Activated T-cell treated with anti-CD3 and anti-CD28 coated beads, Interleukin-2, amount 50 U/mL, for 4 hours (primary cell): ENCODE data around the gene RBBP4. TPM values are rescaled to one million over a fixed set of nuclear protein-coding genes. Genes with fewer than 3 reads are reported as not detected.
"Not testable (repeated sequence)": the region's sequence is repeated elsewhere in the genome, so short reads cannot be mapped to it uniquely, and the experiment has no call there.

ENCODE experiments used
- ATAC-seq, 2 donors: fragments of 200-7000 bp; cut with Tn5 transposase; one replicate each; pipeline ENCODE4 v1.10.0; 2021
- DNase-seq: peaks from one replicate; pipeline ENCODE4 v3.0.0-alpha.2; 2020
- H3K27me3 Mint-ChIP-seq: one replicate; pipeline ENCODE4 v1.8.0; 2021; ENCODE audit warnings: low read depth, mixed read lengths
- H3K36me3 Mint-ChIP-seq: one replicate; pipeline ENCODE4 v1.8.0; 2022; ENCODE audit warnings: mixed read lengths; ENCODE audit not compliant: insufficient read depth
- H3K4me1 Mint-ChIP-seq: one replicate; pipeline ENCODE4 v1.8.0; 2021; ENCODE audit warnings: low read depth, mixed read lengths
- H3K4me3 Mint-ChIP-seq: one replicate; pipeline ENCODE4 v1.8.0; 2021; ENCODE audit warnings: mild to moderate bottlenecking, moderate library complexity, mixed read lengths
- H3K9me3 Mint-ChIP-seq: one replicate; pipeline ENCODE4 v1.8.0; 2021; ENCODE audit warnings: mixed read lengths
- total RNA-seq, 3 donors: library from RNA; stranded (reverse); gene quantifications; one replicate each; pipeline ENCODE4 v1.2.1, GENCODE V29; 2021

Gene RBBP4
- total RNA-seq, 3 donors from 2014 or later = 243 to 248 (median 243) TPM

DNA sequence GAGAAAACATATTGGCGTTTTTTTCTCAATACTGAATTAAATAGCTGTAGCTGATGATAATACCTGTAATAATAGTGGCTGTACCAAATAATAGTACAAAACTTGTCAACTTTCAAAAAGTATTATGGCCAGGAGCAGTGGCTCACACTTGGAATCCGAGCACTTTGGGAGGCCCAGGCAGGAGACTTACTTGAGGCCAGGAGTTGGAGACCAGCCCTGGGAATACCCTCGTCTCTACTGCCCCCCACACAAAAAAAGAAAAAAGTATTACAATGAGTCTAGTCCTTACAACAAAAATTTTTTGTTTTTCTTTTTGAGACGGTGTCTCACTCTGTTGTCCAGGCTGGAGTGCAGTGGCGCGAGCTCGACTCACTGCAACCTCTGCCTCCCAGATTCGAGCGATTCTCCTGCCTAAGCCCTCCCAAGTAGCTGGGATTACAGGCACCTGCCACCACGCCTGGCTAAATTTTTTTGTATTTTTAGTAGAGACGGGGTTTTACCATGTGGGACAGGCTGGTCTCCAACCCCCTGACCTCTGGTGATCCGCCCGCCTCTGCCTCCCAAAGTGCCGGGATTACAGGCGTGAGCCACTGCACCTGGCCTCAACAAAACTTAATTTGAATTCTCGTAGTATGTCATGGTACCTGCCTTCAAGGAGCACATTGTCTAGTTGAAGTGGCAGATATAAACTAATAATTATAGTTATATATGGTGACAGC, 1.4 kb downstream of the RBBP4 start:
- ATAC-seq (no peak), DNase-seq (no peak)
- Mint-ChIP-seq H3K36me3 (peaks cover 41% of the 10 kb centered on the region), H3K9me3 (no peaks in the 10 kb centered on the region), H3K4me3 (peak overlapping the region; percentile 99), H3K27me3 (no peaks in the 10 kb centered on the region), H3K4me1 (peaks cover 54% of the 10 kb centered on the region)

DNA sequence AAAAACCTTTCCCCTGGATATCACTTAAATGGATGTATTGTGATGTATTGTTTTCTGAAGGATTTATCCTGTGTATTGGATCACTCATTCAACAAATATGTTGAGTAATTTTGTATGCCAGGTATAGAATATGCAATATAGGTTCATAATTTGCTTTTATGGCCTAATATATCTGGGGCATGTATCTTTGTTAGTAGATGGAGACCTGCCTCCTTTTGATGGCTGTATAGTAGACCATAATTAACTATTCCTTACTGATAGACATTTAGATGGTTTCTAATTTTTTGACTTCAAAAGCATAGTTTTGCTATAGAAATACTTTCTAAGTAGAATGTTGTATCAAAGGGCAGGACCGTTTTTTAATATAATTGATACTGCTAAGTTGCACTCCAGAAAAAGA, 8.6 kb downstream of the RBBP4 start:
- no peak for ATAC-seq
- Mint-ChIP-seq H3K4me1 (peaks cover 32% of the 10 kb centered on the region), H3K27me3 (no peaks in the 10 kb centered on the region), H3K36me3 (peaks cover 55% of the 10 kb centered on the region), H3K4me3 (no peak overlapping the region), H3K9me3 (no peaks in the 10 kb centered on the region)
- DNase-seq = no peak

DNA sequence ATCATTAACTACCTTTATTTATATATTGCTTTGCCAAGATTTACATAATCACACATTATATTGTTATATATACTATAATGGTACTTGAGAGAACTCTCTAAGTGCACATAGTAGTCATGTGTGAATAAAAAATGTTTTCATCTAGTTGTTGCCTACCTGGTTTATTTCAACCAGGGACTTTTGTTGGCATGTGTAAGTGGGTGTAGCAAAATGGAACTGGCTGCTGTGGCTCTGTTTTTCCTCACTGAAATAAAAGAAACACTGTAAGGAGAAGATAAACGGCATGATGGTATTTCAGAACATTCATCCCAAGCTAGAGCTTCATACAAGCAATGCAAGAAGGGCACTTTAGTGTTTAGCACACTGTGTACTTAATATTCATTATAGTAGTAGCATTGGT, 14.9 kb downstream of the RBBP4 start:
- DNase-seq = no peak
- no peak for ATAC-seq
- Mint-ChIP-seq H3K9me3 (no peaks in the 10 kb centered on the region), H3K27me3 (no peaks in the 10 kb centered on the region), H3K36me3 (peaks cover 41% of the 10 kb centered on the region), H3K4me3 (no peak overlapping the region), H3K4me1 (peaks cover 6% of the 10 kb centered on the region)

DNA sequence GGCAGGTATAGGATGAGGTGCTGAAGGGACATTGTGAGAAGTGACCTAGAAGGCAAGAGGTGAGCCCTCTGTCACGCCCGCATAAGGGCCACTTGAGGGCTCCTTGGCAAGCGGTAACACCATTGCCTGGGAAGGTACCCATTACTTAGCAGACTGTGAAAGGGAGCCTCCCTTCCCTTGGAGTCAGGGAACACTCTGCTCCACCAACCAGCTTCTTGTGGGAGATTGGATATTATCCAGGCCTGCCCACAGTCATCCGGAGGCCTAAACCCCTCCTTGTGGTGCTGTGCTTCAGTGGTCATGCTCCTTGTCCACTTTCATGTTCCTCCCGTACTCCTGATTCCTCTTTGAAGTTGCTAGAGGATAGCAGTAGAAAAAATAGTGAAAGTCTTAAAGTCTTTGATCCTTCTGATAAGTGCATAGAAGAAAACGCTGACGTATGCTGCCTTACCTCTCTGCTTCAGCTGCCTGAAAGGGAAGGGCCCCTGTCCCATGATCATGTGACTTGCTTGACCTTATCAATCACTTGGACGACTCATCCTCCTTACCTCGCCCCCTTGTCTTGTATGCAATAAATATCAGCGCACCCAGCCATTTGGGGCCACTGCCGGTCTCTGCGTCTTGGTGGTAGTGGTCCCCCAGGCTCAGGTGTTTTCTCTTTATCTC, 16.0 kb downstream of the RBBP4 start:
- Mint-ChIP-seq H3K36me3 (peaks cover 38% of the 10 kb centered on the region), H3K4me1 (peaks cover 6% of the 10 kb centered on the region), H3K4me3 (no peak overlapping the region), H3K9me3 (no peaks in the 10 kb centered on the region), H3K27me3 (no peaks in the 10 kb centered on the region)
- no peak for DNase-seq
- no peak for ATAC-seq

DNA sequence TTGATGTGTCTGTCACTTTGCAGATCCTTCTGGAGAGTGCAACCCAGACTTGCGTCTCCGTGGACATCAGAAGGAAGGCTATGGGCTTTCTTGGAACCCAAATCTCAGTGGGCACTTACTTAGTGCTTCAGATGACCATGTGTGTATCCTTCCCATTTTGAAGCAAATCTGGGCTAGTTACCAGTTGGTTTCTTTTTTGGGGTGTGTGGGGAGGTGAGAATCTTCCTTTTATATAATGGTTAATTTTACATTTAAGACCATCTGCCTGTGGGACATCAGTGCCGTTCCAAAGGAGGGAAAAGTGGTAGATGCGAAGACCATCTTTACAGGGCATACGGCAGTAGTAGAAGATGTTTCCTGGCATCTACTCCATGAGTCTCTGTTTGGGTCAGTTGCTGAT, 17.7 kb downstream of the RBBP4 start:
- H3K27me3 Mint-ChIP-seq, DNase-seq, ATAC-seq, H3K4me1 Mint-ChIP-seq, H3K4me3 Mint-ChIP-seq, H3K9me3 Mint-ChIP-seq: not testable (repeated sequence)
- peaks cover 47% of the 10 kb centered on the region for H3K36me3 Mint-ChIP-seq

DNA sequence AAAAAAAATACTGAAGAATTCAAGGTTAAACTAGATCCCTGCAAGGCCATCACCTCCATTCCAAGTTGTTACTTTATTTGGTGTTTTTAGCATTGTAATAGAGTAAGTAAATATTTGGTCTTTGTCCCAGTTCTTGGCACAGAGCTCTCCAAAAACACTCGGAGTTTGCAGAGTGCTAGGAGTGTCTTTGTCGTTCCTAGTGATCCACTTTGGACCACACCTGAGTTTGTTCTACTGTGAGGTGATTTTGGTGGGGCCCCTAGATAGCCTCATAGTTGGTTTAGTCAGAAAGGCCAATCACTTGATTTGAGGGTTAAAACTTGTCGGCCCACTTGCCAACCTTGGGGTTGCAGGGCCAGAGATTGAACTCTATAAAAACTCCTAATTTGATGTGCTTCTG, 25.9 kb downstream of the RBBP4 start:
- no peak for ATAC-seq

DNA sequence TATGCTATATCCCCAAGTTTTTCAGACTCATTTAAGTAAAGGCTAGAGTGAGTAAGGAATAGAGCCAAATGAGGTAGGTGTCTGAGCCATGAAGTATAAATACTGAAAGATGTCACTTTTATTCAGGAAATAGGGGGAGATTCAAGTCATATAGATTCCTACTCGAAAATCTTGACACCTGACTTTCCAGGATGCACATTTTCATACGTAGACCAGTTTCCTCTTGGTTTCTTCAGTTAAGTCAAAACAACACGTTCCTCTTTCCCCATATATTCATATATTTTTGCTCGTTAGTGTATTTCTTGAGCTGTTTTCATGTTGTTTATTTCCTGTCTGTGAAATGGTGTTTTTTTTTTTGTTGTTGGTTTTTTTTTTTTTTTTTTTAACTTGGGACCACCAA, 29.0 kb downstream of the RBBP4 start:
- DNase-seq, H3K27me3 Mint-ChIP-seq, H3K4me3 Mint-ChIP-seq, ATAC-seq, H3K4me1 Mint-ChIP-seq, H3K9me3 Mint-ChIP-seq: not testable (repeated sequence)
- peaks cover 47% of the 10 kb centered on the region for H3K36me3 Mint-ChIP-seq

More for the DNA sequence above, 25.9 kb downstream of the RBBP4 start:
- no peak for DNase-seq
- H3K27me3 Mint-ChIP-seq = no peaks in the 10 kb centered on the region
- peaks cover 52% of the 10 kb centered on the region for H3K36me3 Mint-ChIP-seq
- no peaks in the 10 kb centered on the region for H3K4me1 Mint-ChIP-seq
- no peak overlapping the region for H3K4me3 Mint-ChIP-seq
- no peaks in the 10 kb centered on the region for H3K9me3 Mint-ChIP-seq

DNA sequence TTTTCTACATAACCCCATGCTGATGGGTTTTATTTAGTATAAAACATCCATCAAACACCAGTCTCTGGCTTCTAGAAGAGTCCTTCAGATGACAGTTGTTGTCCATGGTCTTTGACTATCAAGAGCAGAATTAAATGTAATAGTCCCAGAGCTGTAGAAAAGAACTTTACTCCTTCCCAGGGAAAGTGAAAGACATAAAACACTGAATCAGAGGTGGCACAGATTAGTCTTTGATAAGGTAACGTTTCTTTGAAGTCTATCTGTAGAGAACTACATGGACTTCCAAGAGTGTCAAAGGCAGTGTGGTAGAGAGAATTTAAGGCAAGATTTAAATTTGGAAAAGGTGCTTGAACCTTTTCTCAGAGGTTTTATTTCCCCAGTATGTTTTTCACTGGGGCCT, 29.6 kb downstream of the RBBP4 start:
- peaks cover 45% of the 10 kb centered on the region for H3K36me3 Mint-ChIP-seq
- H3K4me3 Mint-ChIP-seq = no peak overlapping the region

DNA sequence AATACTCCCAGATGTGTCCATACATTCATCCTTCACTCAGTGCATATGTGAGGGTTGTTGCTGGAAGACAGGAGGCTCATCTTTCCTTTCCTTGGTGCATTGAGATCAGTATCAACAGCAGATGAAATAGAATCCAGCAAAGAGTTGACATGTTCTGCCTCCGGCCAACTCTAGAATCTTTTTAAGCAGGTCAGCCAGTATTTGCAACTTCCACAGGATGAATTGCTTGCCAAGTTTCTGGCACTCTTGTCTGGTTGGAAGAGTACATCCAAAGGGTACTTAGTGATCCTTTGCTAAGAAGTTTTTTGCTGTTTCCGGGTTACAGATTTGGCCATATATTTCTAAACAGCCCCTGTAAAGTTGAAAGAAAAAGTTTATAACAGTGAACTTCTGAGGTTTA, 30.5 kb downstream of the RBBP4 start:
- Mint-ChIP-seq H3K27me3 (no peaks in the 10 kb centered on the region), H3K36me3 (peaks cover 43% of the 10 kb centered on the region), H3K4me3 (no peak overlapping the region), H3K4me1 (peaks cover 6% of the 10 kb centered on the region), H3K9me3 (no peaks in the 10 kb centered on the region)
- ATAC-seq = no peak
- DNase-seq = no peak

More for the DNA sequence above, 29.6 kb downstream of the RBBP4 start:
- peaks cover 6% of the 10 kb centered on the region for H3K4me1 Mint-ChIP-seq
- no peaks in the 10 kb centered on the region for H3K9me3 Mint-ChIP-seq
- DNase-seq = no peak
- H3K27me3 Mint-ChIP-seq = no peaks in the 10 kb centered on the region
- ATAC-seq = no peak

DNA sequence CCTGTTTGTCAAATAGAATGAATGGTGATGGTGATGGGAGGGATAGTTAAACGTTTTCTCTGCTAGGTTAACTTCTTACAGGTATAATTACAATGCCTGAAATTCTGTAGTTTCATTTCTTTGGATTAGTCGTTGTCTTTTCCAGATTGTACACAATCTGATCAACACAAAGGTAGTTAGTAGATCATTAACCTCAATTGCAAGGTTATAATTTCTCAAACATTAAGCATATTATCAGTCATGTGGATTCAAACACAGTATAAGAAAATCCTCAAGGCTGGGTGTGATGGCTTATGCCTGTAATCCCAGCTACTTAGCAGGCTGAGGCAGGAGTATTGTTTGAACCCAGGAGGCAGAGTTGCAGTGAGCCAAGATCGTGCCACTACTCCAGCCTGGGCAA, 31.0 kb downstream of the RBBP4 start:
- Mint-ChIP-seq H3K9me3 (no peaks in the 10 kb centered on the region), H3K36me3 (peaks cover 45% of the 10 kb centered on the region), H3K4me3 (no peak overlapping the region), H3K27me3 (no peaks in the 10 kb centered on the region), H3K4me1 (peaks cover 6% of the 10 kb centered on the region)
- ATAC-seq (no peak), DNase-seq (no peak)

DNA sequence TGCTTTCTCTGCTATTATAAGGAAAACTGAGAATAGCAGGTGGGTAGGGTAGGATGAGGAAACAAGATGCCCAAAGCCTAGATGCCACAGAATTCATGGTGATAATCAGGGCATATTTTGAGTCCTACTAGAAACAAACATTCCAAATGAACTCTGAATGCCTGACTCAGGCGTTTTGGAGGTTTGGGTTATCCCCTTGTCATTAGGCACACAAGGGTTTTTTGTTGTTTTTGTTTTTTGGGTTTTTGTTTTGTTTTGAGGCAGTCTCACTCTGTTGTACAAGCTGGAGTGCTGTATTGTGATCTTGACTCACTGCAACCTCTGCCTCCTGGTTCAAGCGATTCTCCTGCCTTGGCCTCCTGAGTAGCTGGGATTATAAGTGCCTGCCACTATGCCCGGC, 32.4 kb downstream of the RBBP4 start:
- ATAC-seq (no peak), DNase-seq (no peak)
- no peaks in the 10 kb centered on the region for H3K9me3 Mint-ChIP-seq
- no peak overlapping the region for H3K4me3 Mint-ChIP-seq
- H3K4me1 Mint-ChIP-seq = peaks cover 6% of the 10 kb centered on the region
- H3K27me3 Mint-ChIP-seq = no peaks in the 10 kb centered on the region
- peaks cover 38% of the 10 kb centered on the region for H3K36me3 Mint-ChIP-seq

DNA sequence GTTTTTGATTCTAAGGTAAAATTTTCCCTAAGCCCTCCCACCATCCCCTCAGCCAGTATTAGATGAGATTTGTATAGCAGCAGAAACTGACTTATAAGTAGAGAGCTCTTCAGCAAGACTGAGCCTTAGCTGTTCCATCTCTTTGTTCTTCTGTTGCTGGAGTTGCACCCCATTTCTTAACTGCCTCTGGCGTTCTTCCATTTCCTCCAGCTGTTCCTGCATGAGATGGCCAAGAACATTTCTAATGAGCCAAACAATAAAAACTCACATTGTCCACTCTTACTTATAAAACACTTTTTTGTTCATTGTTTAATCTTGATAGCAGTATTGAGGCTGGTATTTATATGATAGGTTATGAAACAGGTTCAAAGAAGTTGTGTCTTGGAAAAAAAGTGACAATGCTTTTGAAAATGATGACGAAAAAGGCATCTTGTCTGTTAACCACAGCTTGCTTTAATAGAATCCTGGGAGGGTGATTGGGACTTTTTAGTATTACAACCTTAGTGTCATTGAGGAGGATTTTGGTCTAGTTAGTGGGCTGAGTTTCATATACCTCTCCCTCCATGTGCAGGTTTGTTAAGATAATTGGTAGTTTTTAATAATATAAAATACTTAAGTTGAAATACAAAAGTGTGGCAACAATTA, 33.3 kb downstream of the RBBP4 start:
- peak in 1 of 2 donors; percentile 10 for ATAC-seq
- H3K27me3 Mint-ChIP-seq = no peaks in the 10 kb centered on the region
- no peaks in the 10 kb centered on the region for H3K9me3 Mint-ChIP-seq
- peaks cover 6% of the 10 kb centered on the region for H3K4me1 Mint-ChIP-seq
- peaks cover 36% of the 10 kb centered on the region for H3K36me3 Mint-ChIP-seq
- DNase-seq = no peak
- no peak overlapping the region for H3K4me3 Mint-ChIP-seq

DNA sequence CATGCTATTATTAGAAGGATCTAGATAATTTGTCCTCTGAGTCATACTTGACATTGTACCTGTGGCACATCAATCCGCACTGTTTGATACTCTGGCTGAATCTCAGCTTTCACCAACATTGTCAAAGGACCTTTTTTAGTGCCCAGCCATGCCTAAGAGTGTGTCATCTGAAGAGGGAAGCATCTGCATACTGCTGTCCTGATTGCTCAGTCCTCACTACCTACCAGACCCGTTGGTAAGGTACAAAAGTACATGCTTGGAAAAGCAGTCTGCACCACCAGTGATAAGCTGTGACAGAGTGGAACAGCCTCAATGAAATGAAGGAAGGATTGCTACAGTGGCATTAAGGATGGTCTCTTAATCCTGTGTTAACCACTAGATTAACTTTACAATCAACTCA, 34.5 kb downstream of the RBBP4 start:
- no peak for DNase-seq
- Mint-ChIP-seq H3K4me1 (peaks cover 6% of the 10 kb centered on the region), H3K9me3 (no peaks in the 10 kb centered on the region), H3K27me3 (no peaks in the 10 kb centered on the region), H3K4me3 (no peak overlapping the region), H3K36me3 (peaks cover 25% of the 10 kb centered on the region)
- ATAC-seq = no peak

DNA sequence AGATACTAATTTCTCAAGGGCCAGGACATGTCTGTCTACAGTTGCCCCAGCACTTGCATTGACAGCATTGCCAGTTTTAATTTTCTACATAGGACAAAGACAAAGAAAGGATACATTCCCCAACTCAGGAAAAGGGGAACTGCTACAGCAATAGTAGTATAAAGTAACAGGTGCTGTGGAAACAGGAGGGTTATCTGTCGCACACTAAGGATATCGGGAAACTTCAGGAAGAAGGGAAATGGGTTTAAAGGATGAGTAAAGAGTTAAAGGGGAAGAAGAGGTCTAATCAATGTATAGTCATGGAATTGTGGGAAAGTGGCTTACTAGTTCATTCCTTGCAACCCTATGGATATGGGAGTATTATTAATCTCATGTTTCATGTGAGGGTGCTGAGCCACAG, 35.4 kb downstream of the RBBP4 start:
- DNase-seq (no peak), ATAC-seq (no peak)
- H3K36me3 Mint-ChIP-seq = peaks cover 18% of the 10 kb centered on the region
- no peak overlapping the region for H3K4me3 Mint-ChIP-seq
- H3K9me3 Mint-ChIP-seq = no peaks in the 10 kb centered on the region
- peaks cover 6% of the 10 kb centered on the region for H3K4me1 Mint-ChIP-seq
- H3K27me3 Mint-ChIP-seq = no peaks in the 10 kb centered on the region
